ENCODE results near the gene YBX2. TPM values are rescaled to one million over a fixed set of nuclear protein-coding genes. Genes with fewer than 3 reads are reported as not detected.
A peak's percentile ranks its signal among the peaks of the same experiment; 100 is the strongest.
"Not testable (repeated sequence)": the region's sequence is repeated elsewhere in the genome, so short reads cannot be mapped to it uniquely, and the experiment has no call there.

The YBX2 gene
- not detected for polyA plus RNA-seq

- H3K4me1 Mint-ChIP-seq: peaks cover 10 to 13% (median 13%) of the 10 kb centered on the region in 3 donors
- H3K27ac Mint-ChIP-seq: peak within 1 kb of the TSS in 2 of 3 donors; percentile 69 to 93
- peaks cover 19% of the 10 kb centered on the region for H3K27me3 Mint-ChIP-seq
- no peaks in the 10 kb centered on the region for H3K9me3 Mint-ChIP-seq
- H3K36me3 Mint-ChIP-seq: no peaks in the 10 kb centered on the region
- peak within 1 kb of the TSS; percentile 55 to 95 (median 82) for H3K4me3 Mint-ChIP-seq
Measured at GRCh38 chr17:7294614-7295153, at the start of gene YBX2. Gene YBX2 (minus strand): TSS chr17:7294639. CDS start chr17:7294500, 139 bp downstream.

- Mint-ChIP-seq H3K27me3 (no peaks in the 10 kb centered on the region), H3K27ac (peak overlapping the region in 1 of 3 donors; percentile 65), H3K36me3 (no peaks in the 10 kb centered on the region), H3K9me3 (no peaks in the 10 kb centered on the region), H3K4me1 (peaks cover 4 to 10% (median 10%) of the 10 kb centered on the region in 3 donors), H3K4me3 (no peak overlapping the region)
Measured at GRCh38 chr17:7343250-7343649, 48.8 kb upstream of the YBX2 start.

GRCh38 chr17:7341842-7342241 is 47.4 kb upstream of the YBX2 start:
- Mint-ChIP-seq H3K27me3 (no peaks in the 10 kb centered on the region), H3K27ac (no peak overlapping the region), H3K9me3 (no peaks in the 10 kb centered on the region), H3K4me3 (no peak overlapping the region), H3K36me3 (no peaks in the 10 kb centered on the region), H3K4me1 (peaks cover 13 to 19% (median 14%) of the 10 kb centered on the region in 3 donors)

GRCh38 chr17:7340179-7340578 is 45.7 kb upstream of the YBX2 start:
- Mint-ChIP-seq H3K4me3 (no peak overlapping the region), H3K27me3 (no peaks in the 10 kb centered on the region), H3K9me3 (no peaks in the 10 kb centered on the region), H3K36me3 (no peaks in the 10 kb centered on the region), H3K27ac (peak overlapping the region in 2 of 3 donors; percentile 41 to 57), H3K4me1 (peaks cover 13 to 28% (median 18%) of the 10 kb centered on the region in 3 donors)

- Mint-ChIP-seq H3K4me1 (peaks cover 21 to 38% (median 22%) of the 10 kb centered on the region in 3 donors), H3K4me3 (peak overlapping the region; percentile 82 to 96 (median 90)), H3K27ac (peak overlapping the region; percentile 75 to 89 (median 88))
- H3K27me3 Mint-ChIP-seq, H3K9me3 Mint-ChIP-seq, H3K36me3 Mint-ChIP-seq: not testable (repeated sequence)
Measured at GRCh38 chr17:7337600-7337999, 43.2 kb upstream of the YBX2 start.

GRCh38 chr17:7336240-7337175 is 42.1 kb upstream of the YBX2 start, which contains the start of gene ACAP1:
Gene ACAP1 (plus strand): TSS chr17:7336529. CDS start chr17:7336735, 206 bp downstream.
- peak within 1 kb of the TSS; percentile 75 to 95 (median 89) for H3K27ac Mint-ChIP-seq
- no peaks in the 10 kb centered on the region for H3K27me3 Mint-ChIP-seq
- no peaks in the 10 kb centered on the region for H3K9me3 Mint-ChIP-seq
- no peaks in the 10 kb centered on the region for H3K36me3 Mint-ChIP-seq
- peaks cover 25 to 43% (median 29%) of the 10 kb centered on the region in 3 donors for H3K4me1 Mint-ChIP-seq
- peak within 1 kb of the TSS; percentile 82 to 96 (median 90) for H3K4me3 Mint-ChIP-seq

GRCh38 chr17:7335765-7336164 is 41.3 kb upstream of the YBX2 start:
- peak overlapping the region; percentile 75 to 95 (median 89) for H3K27ac Mint-ChIP-seq
- H3K4me1 Mint-ChIP-seq: peaks cover 25 to 42% (median 29%) of the 10 kb centered on the region in 3 donors
- not testable (repeated sequence) for H3K27me3 Mint-ChIP-seq, H3K36me3 Mint-ChIP-seq, H3K9me3 Mint-ChIP-seq
- peak overlapping the region; percentile 82 to 96 (median 90) for H3K4me3 Mint-ChIP-seq

GRCh38 chr17:7334938-7335538 is 40.6 kb upstream of the YBX2 start:
- Mint-ChIP-seq H3K9me3 (no peaks in the 10 kb centered on the region), H3K4me1 (peaks cover 27 to 40% (median 28%) of the 10 kb centered on the region in 3 donors), H3K36me3 (no peaks in the 10 kb centered on the region), H3K27ac (peak overlapping the region in 2 of 3 donors; percentile 23 to 75), H3K4me3 (peak overlapping the region in 3 of 4 donors; percentile 82 to 96 (median 85)), H3K27me3 (no peaks in the 10 kb centered on the region)

- Mint-ChIP-seq H3K4me1 (peaks cover 35 to 45% (median 40%) of the 10 kb centered on the region in 3 donors), H3K4me3 (peak overlapping the region; percentile 66 to 86 (median 76)), H3K27ac (peak overlapping the region; percentile 87 to 94 (median 90))
- H3K27me3 Mint-ChIP-seq, H3K9me3 Mint-ChIP-seq, H3K36me3 Mint-ChIP-seq: not testable (repeated sequence)
Measured at GRCh38 chr17:7332600-7333069, 38.2 kb upstream of the YBX2 start.

GRCh38 chr17:7332111-7332510 is 37.7 kb upstream of the YBX2 start:
- peaks cover 33 to 40% (median 37%) of the 10 kb centered on the region in 3 donors for H3K4me1 Mint-ChIP-seq
- no peaks in the 10 kb centered on the region for H3K9me3 Mint-ChIP-seq
- H3K4me3 Mint-ChIP-seq: peak overlapping the region; percentile 66 to 86 (median 76)
- no peaks in the 10 kb centered on the region for H3K27me3 Mint-ChIP-seq
- peak overlapping the region; percentile 87 to 94 (median 90) for H3K27ac Mint-ChIP-seq
- no peaks in the 10 kb centered on the region for H3K36me3 Mint-ChIP-seq

- no peaks in the 10 kb centered on the region for H3K9me3 Mint-ChIP-seq
- H3K4me1 Mint-ChIP-seq: peaks cover 28 to 35% (median 31%) of the 10 kb centered on the region in 3 donors
- no peaks in the 10 kb centered on the region for H3K36me3 Mint-ChIP-seq
- no peaks in the 10 kb centered on the region for H3K27me3 Mint-ChIP-seq
- peak overlapping the region in 2 of 3 donors; percentile 98 to 99 for H3K27ac Mint-ChIP-seq
- H3K4me3 Mint-ChIP-seq: peak overlapping the region; percentile 95 to 99 (median 98)
Measured at GRCh38 chr17:7330638-7331015, 36.2 kb upstream of the YBX2 start.

GRCh38 chr17:7329997-7330637 is 35.7 kb upstream of the YBX2 start:
- Mint-ChIP-seq H3K27me3 (no peaks in the 10 kb centered on the region), H3K4me1 (peaks cover 25 to 31% (median 30%) of the 10 kb centered on the region in 3 donors), H3K4me3 (peak overlapping the region; percentile 95 to 99 (median 98)), H3K9me3 (no peaks in the 10 kb centered on the region), H3K27ac (peak overlapping the region; percentile 98 to 99 (median 99)), H3K36me3 (no peaks in the 10 kb centered on the region)

GRCh38 chr17:7329374-7329996 is 35.0 kb upstream of the YBX2 start:
- H3K4me3 Mint-ChIP-seq: peak overlapping the region; percentile 95 to 99 (median 98)
- H3K36me3 Mint-ChIP-seq: no peaks in the 10 kb centered on the region
- no peaks in the 10 kb centered on the region for H3K9me3 Mint-ChIP-seq
- H3K27me3 Mint-ChIP-seq: no peaks in the 10 kb centered on the region
- H3K4me1 Mint-ChIP-seq: peaks cover 25 to 31% (median 29%) of the 10 kb centered on the region in 3 donors
- H3K27ac Mint-ChIP-seq: peak overlapping the region; percentile 98 to 99 (median 99)

GRCh38 chr17:7328840-7329373 is 34.5 kb upstream of the YBX2 start, which contains the start of gene NEURL4:
Gene NEURL4 (minus strand): TSS chr17:7329335. CDS start chr17:7329312, 23 bp downstream.
- H3K9me3 Mint-ChIP-seq: no peaks in the 10 kb centered on the region
- H3K4me1 Mint-ChIP-seq: peaks cover 28 to 31% (median 28%) of the 10 kb centered on the region in 3 donors
- no peaks in the 10 kb centered on the region for H3K27me3 Mint-ChIP-seq
- peak within 1 kb of the TSS; percentile 95 to 99 (median 98) for H3K4me3 Mint-ChIP-seq
- peak within 1 kb of the TSS; percentile 98 to 99 (median 99) for H3K27ac Mint-ChIP-seq
- H3K36me3 Mint-ChIP-seq: no peaks in the 10 kb centered on the region

Data from IgD-negative memory B cell (primary cell).